Measurements from ENCODE around the gene PCLAF.

Gene PCLAF

GRCh38 chr15:64324165-64324877 is 56.9 kb downstream of the PCLAF start:
- no peak for DNase-seq (ENCODE audit: low read depth in 1 of 2, low spot score in 1 of 2)

GRCh38 chr15:64315216-64315615 is 66.0 kb downstream of the PCLAF start:
- no peak for DNase-seq (ENCODE audit: low read depth in 1 of 2, low spot score in 1 of 2)

- DNase-seq (ENCODE audit: low read depth in 1 of 2, low spot score in 1 of 2), result no peak
Observed at GRCh38 chr15:64314456-64314855, 66.8 kb downstream of the PCLAF start.
